Measurements from ENCODE around the gene BAZ2B.
A peak's percentile ranks its signal among the peaks of the same experiment; 100 is the strongest.

Gene BAZ2B

DNA sequence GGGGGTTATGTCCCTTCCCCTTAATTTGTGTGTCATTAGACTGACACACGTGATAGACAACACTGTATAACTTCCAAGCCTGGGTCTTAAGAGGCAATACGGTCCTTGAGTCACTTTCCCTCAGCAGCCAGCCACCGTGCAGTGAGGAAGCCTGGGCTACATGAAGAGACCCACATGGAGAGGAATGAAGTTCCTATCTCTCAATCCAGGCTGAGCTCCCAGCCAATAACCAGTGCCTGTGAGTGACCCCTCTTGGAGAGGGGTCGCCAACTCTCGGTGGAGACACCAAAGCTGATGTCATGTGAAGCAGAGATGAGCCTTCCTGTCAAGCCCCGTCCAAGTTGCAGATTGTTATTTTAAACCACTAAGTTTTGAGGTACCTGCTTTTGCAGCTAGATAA lies 324.2 kb downstream of the BAZ2B start:
- DNase-seq, result no peak

- no peak for DNase-seq
Observed at GRCh38 chr2:159290289-159290907, 325.9 kb downstream of the BAZ2B start.

DNA sequence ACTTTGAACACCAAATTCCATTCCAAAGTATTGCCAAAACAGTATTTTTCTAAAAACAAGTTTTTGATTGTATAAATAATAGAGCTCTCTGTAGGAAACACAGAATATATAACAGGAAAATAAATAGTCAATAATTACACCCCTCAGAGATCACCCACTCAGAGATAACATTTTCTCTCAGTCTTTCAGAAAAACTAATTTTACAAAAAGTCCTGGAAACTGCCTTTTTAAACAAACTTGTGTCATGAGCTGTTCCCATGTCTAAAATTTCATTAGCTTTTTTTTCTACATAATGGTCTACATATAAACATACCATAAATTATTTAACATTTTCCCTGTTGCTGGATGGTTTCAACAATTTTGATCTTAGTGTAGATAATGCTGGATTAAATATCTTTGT lies 328.6 kb downstream of the BAZ2B start:
- no peak for DNase-seq

DNA sequence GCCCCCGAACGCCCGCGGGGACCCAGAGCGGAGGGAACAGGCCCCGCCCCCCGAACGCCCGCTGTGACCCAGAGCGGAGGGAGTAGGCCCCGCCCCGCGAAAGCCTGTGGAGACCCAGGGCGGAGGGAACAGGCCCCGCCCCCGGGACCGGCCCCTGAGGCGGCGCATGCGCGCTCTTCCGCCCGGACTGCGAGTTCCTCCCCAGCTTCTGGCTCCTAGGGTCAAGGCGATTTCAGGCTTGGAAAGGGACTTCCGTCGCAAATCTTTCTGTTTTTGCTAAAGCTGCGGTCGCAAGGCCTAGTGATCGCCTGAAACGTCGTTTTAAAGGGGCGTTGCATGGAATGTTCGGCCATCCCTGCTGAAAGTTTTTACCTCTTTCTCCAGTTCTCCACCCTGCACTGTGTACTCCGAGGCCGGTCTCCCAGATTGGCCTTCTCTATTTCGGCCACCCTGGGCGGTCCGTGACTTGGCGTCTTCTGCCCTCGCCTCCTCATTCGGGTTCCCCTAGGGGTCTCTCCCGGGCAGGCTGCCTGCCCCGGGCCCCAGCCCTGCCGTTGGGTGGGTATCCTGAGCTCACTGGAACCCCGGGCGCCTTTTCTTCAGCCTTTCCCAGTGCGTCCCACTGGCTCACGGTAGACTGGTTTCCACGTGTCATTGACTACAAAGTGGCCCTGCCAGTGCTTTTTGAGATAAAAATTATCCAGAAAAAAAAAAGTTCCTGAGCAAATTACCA lies 329.5 kb downstream of the BAZ2B start:
- peak; percentile 86 for DNase-seq

GRCh38 chr2:159285929-159286708 lies 330.2 kb downstream of the BAZ2B start, which contains the start of gene WDSUB1:
TSS of gene WDSUB1 (minus strand) at chr2:159286703. CDS start at chr2:159283069, 3,634 bp downstream.
- no peak for DNase-seq

DNA sequence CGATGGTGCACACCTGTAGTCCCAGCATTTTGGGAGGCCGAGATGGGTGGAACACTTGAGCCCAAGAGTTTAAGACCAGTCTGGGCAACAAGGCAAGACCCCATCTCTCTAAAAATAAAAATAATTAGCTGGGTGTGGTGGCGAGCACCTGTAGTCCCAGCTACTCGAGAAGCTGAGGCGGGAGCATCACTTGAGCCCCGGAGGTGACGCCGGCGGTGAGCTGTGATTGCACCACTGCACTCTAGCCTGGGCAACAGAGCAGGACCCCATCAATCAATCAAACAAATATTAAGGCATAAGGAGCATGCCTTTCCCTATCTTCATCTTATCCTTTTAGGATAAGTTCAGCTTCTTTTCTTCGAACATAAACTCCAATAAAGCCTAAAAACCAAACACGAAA lies 330.9 kb downstream of the BAZ2B start:
- DNase-seq, result no peak

DNA sequence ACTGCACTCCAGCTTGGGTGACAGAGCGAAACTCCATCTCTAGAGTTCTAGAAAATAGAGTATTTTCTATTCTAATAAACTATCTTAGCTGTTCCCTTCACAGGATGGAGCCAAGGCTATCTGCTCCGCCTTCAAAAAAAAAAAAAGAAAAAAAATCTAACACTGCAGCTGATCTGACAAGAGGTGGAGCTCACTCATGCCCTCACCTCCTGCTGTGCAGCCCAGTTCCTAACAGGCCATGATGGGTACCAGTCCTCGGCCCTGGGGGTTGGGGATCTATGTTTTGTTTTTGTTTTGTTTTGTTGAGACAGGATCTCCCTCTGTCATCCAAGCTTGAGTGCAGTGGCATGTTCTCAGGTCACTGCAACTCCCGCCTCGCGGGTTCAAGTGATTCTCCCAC lies 332.8 kb downstream of the BAZ2B start:
- no peak for DNase-seq

DNA sequence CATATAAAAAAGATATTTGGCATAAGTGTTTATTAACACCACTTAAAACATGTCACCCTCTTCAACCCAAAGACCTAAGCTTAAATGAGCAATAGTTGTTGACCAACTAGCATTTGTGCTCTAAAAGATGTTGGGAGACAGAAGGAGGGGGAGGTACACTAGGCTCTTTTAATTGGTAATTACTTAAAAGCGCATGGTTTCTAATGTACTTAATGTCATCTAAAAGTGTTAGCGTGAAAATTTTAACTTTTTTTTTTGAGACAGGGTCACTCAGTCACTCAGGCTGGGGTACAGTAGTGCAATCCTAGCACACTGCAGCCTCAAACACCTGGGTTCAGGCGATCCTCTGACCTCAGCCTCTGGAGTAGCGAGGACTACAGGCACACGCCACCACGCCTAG lies 335.3 kb downstream of the BAZ2B start:
- no peak for DNase-seq

- DNase-seq, result no peak
Observed at GRCh38 chr2:159279700-159280099, 336.6 kb downstream of the BAZ2B start.

GRCh38 chr2:159275111-159275510 lies 341.2 kb downstream of the BAZ2B start:
- DNase-seq, result no peak

DNA sequence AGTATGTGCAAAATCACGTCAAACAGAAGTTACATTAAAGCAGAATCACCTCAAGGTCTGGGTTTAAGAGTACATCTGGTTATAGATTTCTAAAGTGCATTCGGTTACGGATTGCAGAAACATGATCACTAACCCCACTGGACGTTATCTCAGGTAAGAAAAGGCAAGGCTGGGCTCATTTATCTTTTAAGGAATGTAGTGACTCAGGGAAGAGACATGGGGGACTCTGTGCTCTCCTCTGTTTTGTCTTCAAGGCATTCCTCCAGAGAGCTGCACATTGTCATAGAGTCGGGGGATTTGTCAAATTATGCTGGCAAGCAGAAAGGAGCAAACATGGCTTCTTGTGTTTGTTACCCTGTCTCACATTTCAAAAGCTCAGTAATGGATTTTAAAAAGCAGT lies 344.2 kb downstream of the BAZ2B start:
- no peak for DNase-seq

DNA sequence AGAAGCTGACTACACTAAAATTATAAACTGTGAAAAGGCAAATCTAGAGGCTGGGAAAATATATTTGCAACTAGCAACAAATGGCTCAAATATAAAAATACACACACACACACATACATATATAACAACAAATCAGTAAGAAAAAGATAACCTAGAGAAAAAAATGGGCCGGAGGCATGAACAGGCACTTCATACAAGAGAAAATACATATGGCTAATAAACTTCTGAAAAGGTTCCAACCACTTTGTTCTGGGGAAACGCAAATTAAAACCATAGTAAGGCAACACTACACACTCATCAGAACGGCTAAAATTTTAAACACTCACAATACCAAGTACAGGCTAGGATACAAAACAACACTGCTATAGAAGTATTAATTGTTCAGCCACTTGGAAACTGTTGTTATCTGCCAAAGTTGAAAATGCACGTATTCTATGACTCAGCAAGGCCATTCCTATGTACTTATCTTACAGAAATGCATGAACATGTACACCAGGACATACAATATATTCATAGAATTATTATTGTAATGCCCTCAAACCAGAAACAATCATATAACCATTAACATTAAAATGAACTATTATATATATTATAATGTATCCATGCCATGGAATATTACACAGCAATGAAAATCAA lies 345.5 kb downstream of the BAZ2B start:
- DNase-seq, result no peak
